Erythroblast (primary cell): ENCODE results near the gene STX8.

ENCODE experiments used
- GATA1 ChIP-seq: IDR thresholded peaks from 2 replicates; pipeline ENCODE4 v1.6.1; 2011; ENCODE audit warnings: low read depth, mild to moderate bottlenecking, control low read depth, low read length, moderate library complexity
- POLR2A ChIP-seq: IDR thresholded peaks from 2 replicates; pipeline ENCODE4 v1.6.1; 2011; ENCODE audit warnings: mild to moderate bottlenecking, low read length

DNA sequence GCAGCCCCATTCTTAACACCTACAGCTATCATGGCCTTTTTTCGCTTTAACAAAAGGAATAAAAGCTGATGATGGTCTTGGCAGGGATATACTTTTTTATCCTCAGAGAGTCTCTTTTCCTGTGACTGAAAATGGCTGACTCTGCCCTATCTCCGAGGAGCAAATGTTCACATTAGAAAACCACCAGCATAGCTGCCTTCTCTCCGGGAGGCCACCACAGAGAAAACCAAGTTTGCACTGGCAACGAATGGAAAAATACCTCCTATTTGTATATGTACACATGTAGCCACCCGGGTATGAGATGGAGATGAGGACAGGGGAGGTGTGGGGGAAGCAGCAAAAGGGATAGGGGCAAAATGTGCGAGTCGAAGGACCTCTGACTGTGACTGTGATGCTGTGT lies 88.2 kb downstream of the STX8 start:
- no peak for TF ChIP-seq GATA1
- TF ChIP-seq POLR2A = no peak
